Esophagus (tissue), 2 donors: ENCODE data around the gene RPL37A. TPM values are rescaled to one million over a fixed set of nuclear protein-coding genes. Genes with fewer than 3 reads are reported as not detected.

ENCODE experiments used
- H3K27ac ChIP-seq, 2 donors: one replicate each; pipeline ENCODE4 v1.5.1; 2013; ENCODE audit warnings: low read depth in 2 of 2, mild to moderate bottlenecking in 2 of 2, inconsistent platforms in 1 of 2, low read length in 1 of 2, moderate library complexity in 1 of 2
- H3K27me3 ChIP-seq, 2 donors: one replicate each; pipeline ENCODE4 v1.6.1; 2013; ENCODE audit warnings: low read length in 2 of 2, control low read depth in 1 of 2, mild to moderate bottlenecking in 1 of 2; ENCODE audit not compliant: insufficient read depth in 2 of 2, control insufficient read depth in 1 of 2
- H3K36me3 ChIP-seq, 2 donors: one replicate each; pipeline ENCODE4 v1.6.1; 2013; ENCODE audit warnings: low read length in 1 of 2; ENCODE audit not compliant: control insufficient read depth in 2 of 2, insufficient read depth in 2 of 2
- H3K4me1 ChIP-seq, 2 donors: one replicate each; pipeline ENCODE4 v1.6.1; 2013; ENCODE audit warnings: low read length in 1 of 2; ENCODE audit not compliant: control insufficient read depth in 2 of 2, insufficient read depth in 2 of 2
- H3K4me3 ChIP-seq, 2 donors: one replicate each; pipeline ENCODE4 v1.5.1; 2013; ENCODE audit warnings: low read length in 2 of 2, mild to moderate bottlenecking in 2 of 2, low read depth in 1 of 2, moderate library complexity in 1 of 2
- H3K9me3 ChIP-seq, 2 donors: one replicate each; pipeline ENCODE4 v1.6.1; 2013; ENCODE audit warnings: mild to moderate bottlenecking in 2 of 2, low read depth in 1 of 2, low read length in 1 of 2, moderate library complexity in 1 of 2; ENCODE audit not compliant: control insufficient read depth in 2 of 2, insufficient read depth in 1 of 2
- WGBS, 2 donors: extraction: QIAGEN DNeasy Blood & Tissue Kit; methylation state at CpG; one replicate each; pipeline ENCODE4 v1.1.7; 2013; 5-methylcytosine and 5-hydroxymethylcytosine counted together
- polyA plus RNA-seq, 2 donors: library from polyadenylated mRNA; stranded (reverse); fragments of 200-250 nt; gene quantifications; one replicate each; pipeline ENCODE4 v1.2.3, GENCODE V29; 2013
- donor health status: healthy with polysubstance abuse.
- donor health status: Bipolar disorder and iron deficiency.

RPL37A gene
- polyA plus RNA-seq, 2 donors = 2,435 to 5,168 TPM

- H3K27ac ChIP-seq = no peak overlapping the region
- H3K4me3 ChIP-seq = no peak overlapping the region
- WGBS, 2 donors = 93 to 97% methylated on average over 1 of the region's 1 CpG
- peaks cover 4 to 12% of the 10 kb centered on the region in 2 donors for H3K4me1 ChIP-seq
- no peaks in the 10 kb centered on the region for H3K27me3 ChIP-seq
- H3K36me3 ChIP-seq = no peaks in the 10 kb centered on the region
- no peaks in the 10 kb centered on the region for H3K9me3 ChIP-seq
Observed at GRCh38 chr2:216553093-216553478, 54.4 kb downstream of the RPL37A start.

Other genes starting within 250 kb of the RPL37A start
- not detected for gene MARCHF4, start 126.4 kb upstream of the RPL37A start, polyA plus RNA-seq
- gene SMARCAL1, start 86.4 kb upstream of the RPL37A start, polyA plus RNA-seq = 1 to 10 TPM; 5.4 to 6.7 TPM
- 100 to 1,000 TPM in 1 of 2 donors, 10 to 100 TPM in 1; 93.6 to 138 TPM for gene IGFBP2, start 134.6 kb downstream of the RPL37A start, polyA plus RNA-seq
- gene IGFBP5, start 196.7 kb downstream of the RPL37A start, polyA plus RNA-seq = 10 to 100 TPM; 29.4 to 46.5 TPM